HepG2 (cell line): Measurements from ENCODE around the gene KLF11. TPM values are rescaled to one million over a fixed set of nuclear protein-coding genes. Genes with fewer than 3 reads are reported as not detected.

Source experiments
- ATM ChIP-seq: fragments of 450-650 bp; IDR thresholded peaks from 2 replicates; pipeline ENCODE4 v1.7.1; 2017; ENCODE audit warnings: mild to moderate bottlenecking, borderline replicate concordance
- BCLAF1 ChIP-seq: fragments of 450-650 bp; IDR thresholded peaks from 2 replicates; pipeline ENCODE4 v1.6.1; 2017; ENCODE audit warnings: mild to moderate bottlenecking
- ERF ChIP-seq: IDR thresholded peaks from 2 replicates; pipeline ENCODE4 v1.6.1; 2018; ENCODE audit warnings: missing biosample characterization, missing genetic modification reagents
- KDM5B ChIP-seq: sonication (generic); formaldehyde crosslinking; IDR thresholded peaks from 2 replicates; pipeline ENCODE4 v1.4.0; 2020; ENCODE audit warnings: missing genetic modification reagents, mild to moderate bottlenecking, borderline replicate concordance
- PRDM4 ChIP-seq: sonication (generic); formaldehyde crosslinking; IDR thresholded peaks from 2 replicates; pipeline ENCODE4 v1.9.0; 2021; ENCODE audit warnings: missing genetic modification reagents, borderline replicate concordance
- PTBP1 ChIP-seq: fragments of 200-400 bp; formaldehyde crosslinking; IDR thresholded peaks from 2 replicates; pipeline ENCODE4 v1.6.1; 2018; ENCODE audit warnings: low read length, low read depth; ENCODE audit not compliant: poor library complexity, severe bottlenecking
- ZBTB21 ChIP-seq: sonication (generic); formaldehyde crosslinking; IDR thresholded peaks from 2 replicates; pipeline ENCODE4 v1.4.0; 2020; ENCODE audit warnings: missing genetic modification reagents
- ZNF142 ChIP-seq: sonication (generic); formaldehyde crosslinking; IDR thresholded peaks from 2 replicates; pipeline ENCODE4 v1.4.0; 2020; ENCODE audit warnings: missing genetic modification reagents
- ZNF253 ChIP-seq: sonication (generic); formaldehyde crosslinking; IDR thresholded peaks from 2 replicates; pipeline ENCODE4 v1.8.0; 2022; ENCODE audit warnings: mild to moderate bottlenecking, missing genetic modification reagents, borderline replicate concordance
- ZNF30 ChIP-seq: sonication (generic); formaldehyde crosslinking; IDR thresholded peaks from 2 replicates; pipeline ENCODE4 v1.5.0; 2020; ENCODE audit warnings: mild to moderate bottlenecking, missing genetic modification reagents
- ZXDC ChIP-seq: sonication (generic); formaldehyde crosslinking; IDR thresholded peaks from 2 replicates; pipeline ENCODE4 v1.5.0; 2020; ENCODE audit warnings: mild to moderate bottlenecking, missing genetic modification reagents
- polyA plus RNA-seq, 8 experiments: library from polyadenylated mRNA; depleted of rRNA in 3 of 8; stranded (reverse) in 7 of 8; unstranded in 1 of 8; fragments of >200 nt; fragmentation: Illumina TruSeq in 4 of 8; extraction: Trizol in 4 of 8; gene quantifications; 2 replicates each; pipeline versions ENCODE4 v1.2.1 to v1.2.3, GENCODE V29; 2011 to 2016; ENCODE audit warnings: low read depth in 4 of 8, missing spikeins in 1 of 8, mixed read lengths in 1 of 8; ENCODE audit not compliant: insufficient read depth in 1 of 8
- total RNA-seq, 5 experiments: library from RNA; depleted of rRNA; stranded (reverse); fragments of >200 nt; fragmentation: Illumina TruSeq; extraction: Trizol; gene quantifications; 2 replicates each; pipeline ENCODE4 v1.2.3, GENCODE V29; 2016; ENCODE audit warnings: low read depth in 1 of 5
- TF ChIP-seq, protein P1 (sequence below): sonication (generic); formaldehyde crosslinking; conservative IDR thresholded peaks from 2 replicates; pipeline ENCODE4 v1.8.1; 2023; ENCODE audit warnings: missing genetic modification reagents

KLF11 gene
- total and polyA plus RNA-seq, 2 of the 13 experiments (the other 11 are each of a cell fraction or from before 2014, with no cell fraction given), result 2.5 to 11.8 TPM

GRCh38 chr2:10043906-10044601, 704 bp downstream of the KLF11 start (continued):
- TF ChIP-seq PRDM4 (CRISPR knock-in tag), result no peak
- peak; percentile 82 for TF ChIP-seq ZNF253 (CRISPR knock-in tag)
- no peak for TF ChIP-seq PTBP1
- TF ChIP-seq, protein P1, sequence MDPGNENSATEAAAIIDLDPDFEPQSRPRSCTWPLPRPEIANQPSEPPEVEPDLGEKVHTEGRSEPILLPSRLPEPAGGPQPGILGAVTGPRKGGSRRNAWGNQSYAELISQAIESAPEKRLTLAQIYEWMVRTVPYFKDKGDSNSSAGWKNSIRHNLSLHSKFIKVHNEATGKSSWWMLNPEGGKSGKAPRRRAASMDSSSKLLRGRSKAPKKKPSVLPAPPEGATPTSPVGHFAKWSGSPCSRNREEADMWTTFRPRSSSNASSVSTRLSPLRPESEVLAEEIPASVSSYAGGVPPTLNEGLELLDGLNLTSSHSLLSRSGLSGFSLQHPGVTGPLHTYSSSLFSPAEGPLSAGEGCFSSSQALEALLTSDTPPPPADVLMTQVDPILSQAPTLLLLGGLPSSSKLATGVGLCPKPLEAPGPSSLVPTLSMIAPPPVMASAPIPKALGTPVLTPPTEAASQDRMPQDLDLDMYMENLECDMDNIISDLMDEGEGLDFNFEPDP (CRISPR knock-in tag), result no peak; the same call in 1 of the 2 replicates
- no peak for TF ChIP-seq ZNF142 (CRISPR knock-in tag)
- 0 out of 2 replicates have a peak, but pooled peaks have one; percentile 40 for TF ChIP-seq KDM5B
- peak; percentile 70; the same call in 1 of the 2 replicates for TF ChIP-seq ZNF30
- TF ChIP-seq BCLAF1, result no peak
- TF ChIP-seq ZBTB21 (CRISPR knock-in tag), result peak; percentile 72
- 0 out of 2 replicates have a peak, but pooled peaks have one; percentile 20 for TF ChIP-seq ZXDC
- TF ChIP-seq ERF (CRISPR knock-in tag), result peak; percentile 85; the same call in 1 of the 2 replicates
- no peak for TF ChIP-seq ATM
